Fibroblast of lung (primary cell): ENCODE data around the gene MYRIP. TPM values are rescaled to one million over a fixed set of nuclear protein-coding genes. Genes with fewer than 3 reads are reported as not detected.

ENCODE experiments used
- DNase-seq, 2 donors: peaks; one replicate each; pipeline versions ENCODE4 v3.0.0 to v3.0.0-alpha.2; 2010; ENCODE audit warnings: low read depth in 2 of 2
- H2AFZ ChIP-seq: 2 replicates; pipeline ENCODE4 v1.5.1; 2012; ENCODE audit warnings: low read length, control low read depth, inconsistent platforms
- H3K27ac ChIP-seq: 2 replicates; pipeline ENCODE4 v1.5.1; 2011; ENCODE audit warnings: low read length, control low read depth; ENCODE audit not compliant: insufficient read depth
- H3K27me3 ChIP-seq: 2 replicates; pipeline ENCODE4 v1.5.1; 2011; ENCODE audit warnings: mild to moderate bottlenecking, low read length; ENCODE audit not compliant: control insufficient read depth, insufficient read depth
- H3K36me3 ChIP-seq: 2 replicates; pipeline ENCODE4 v1.5.1; 2011; ENCODE audit warnings: low read length; ENCODE audit not compliant: control insufficient read depth, insufficient read depth
- H3K4me1 ChIP-seq: 2 replicates; pipeline ENCODE4 v1.5.1; 2011; ENCODE audit warnings: low read length; ENCODE audit not compliant: control insufficient read depth, insufficient read depth; ENCODE audit errors: extremely low read depth
- H3K4me2 ChIP-seq: 2 replicates; pipeline ENCODE4 v1.5.1; 2011; ENCODE audit warnings: low read length, control low read depth; ENCODE audit not compliant: insufficient read depth; ENCODE audit errors: extremely low read depth
- H3K4me3 ChIP-seq, 4 experiments: fragments of 200-600 bp in 1 of 4; sonication (generic) in 1 of 4; replicated peaks in 1 of 4; 2 replicates each; pipeline ENCODE4 v1.5.1; 2011 to 2016; ENCODE audit warnings: low read length in 4 of 4, low read depth in 3 of 4, mild to moderate bottlenecking in 3 of 4, control low read depth in 2 of 4, inconsistent platforms in 1 of 4, mixed read lengths in 1 of 4; ENCODE audit not compliant: insufficient read depth in 1 of 4; ENCODE audit errors: control extremely low read depth in 1 of 4
- H3K79me2 ChIP-seq: 2 replicates; pipeline ENCODE4 v1.5.1; 2012; ENCODE audit warnings: mild to moderate bottlenecking, low read length, inconsistent platforms; ENCODE audit not compliant: control insufficient read depth, insufficient read depth
- H3K9ac ChIP-seq: 2 replicates; pipeline ENCODE4 v1.5.1; 2011; ENCODE audit warnings: mild to moderate bottlenecking, low read length, control low read depth; ENCODE audit not compliant: insufficient read depth
- H3K9me3 ChIP-seq: 2 replicates; pipeline ENCODE4 v1.5.1; 2012; ENCODE audit warnings: low read depth, low read length; ENCODE audit not compliant: control insufficient read depth, insufficient read depth
- H4K20me1 ChIP-seq: 2 replicates; pipeline ENCODE4 v1.5.1; 2011; ENCODE audit warnings: low read length; ENCODE audit not compliant: control insufficient read depth, insufficient read depth; ENCODE audit errors: extremely low read depth
- EZH2 ChIP-seq: IDR thresholded peaks from 2 replicates; pipeline ENCODE4 v1.5.1; 2012; ENCODE audit warnings: low read length, control low read depth, mild to moderate bottlenecking; ENCODE audit errors: missing control alignments
- polyA plus RNA-seq, 2 donors: library from polyadenylated mRNA; depleted of rRNA in 1 of 2; stranded (reverse) in 1 of 2; unstranded in 1 of 2; fragments of >200 nt; gene quantifications; 2 replicates each; pipeline ENCODE4 v1.2.1, GENCODE V29; 2011 to 2012; ENCODE audit warnings: missing spikeins in 1 of 2
- total RNA-seq: library from RNA; depleted of rRNA; stranded (reverse); fragments of >200 nt; gene quantifications from 2 replicates; pipeline ENCODE4 v1.2.1, GENCODE V29; 2014
- TF ChIP-seq, protein P1 (sequence below), 2 donors: IDR thresholded peaks in 1 of 2; conservative IDR thresholded peaks in 1 of 2; 1 replicate in 1 of 2; 2 replicates in 1 of 2; pipeline ENCODE4 v1.5.1; 2011 to 2012; ENCODE audit warnings: low read length in 2 of 2, control low read depth in 1 of 2, inconsistent platforms in 1 of 2, low read depth in 1 of 2, mild to moderate bottlenecking in 1 of 2

Gene MYRIP
- total and polyA plus RNA-seq, 2 donors (not counting 1 experiment from before 2014, with no cell fraction given) = 0.02 TPM; not detected in 1

DNA sequence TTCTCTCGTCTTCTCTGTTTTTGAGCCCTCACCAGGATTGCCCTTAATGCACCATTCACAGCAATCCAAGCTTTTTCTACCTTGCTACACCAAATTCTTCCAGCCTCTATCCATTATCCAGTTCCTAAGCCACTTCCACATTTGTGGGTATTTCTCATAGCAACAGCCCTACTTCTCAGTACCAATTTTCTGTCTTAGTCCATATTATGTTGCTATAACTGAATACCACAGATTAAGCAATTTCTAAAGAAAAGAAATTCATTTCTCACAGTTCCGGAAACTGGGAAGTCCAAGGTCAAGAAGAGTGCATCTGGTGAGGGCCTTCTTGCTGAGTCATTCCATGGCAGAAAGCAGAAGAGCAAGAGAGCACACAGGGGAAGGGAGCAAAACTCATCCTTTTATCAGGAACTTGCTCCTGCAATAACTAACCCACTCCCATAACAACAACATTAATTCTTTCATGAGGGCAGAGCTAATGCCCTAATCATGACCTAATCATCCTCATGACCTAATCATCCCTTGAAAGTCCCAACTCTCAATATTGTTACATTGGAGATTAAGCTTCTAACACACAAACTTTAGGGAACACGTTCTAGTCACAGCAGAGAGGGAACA, 490.4 kb downstream of the MYRIP start:
- H2AFZ ChIP-seq = no peak overlapping the region
- peak overlapping the region; percentile 63 for H3K27ac ChIP-seq
- no peaks in the 10 kb centered on the region for H3K27me3 ChIP-seq
- peaks cover 6% of the 10 kb centered on the region for H3K4me1 ChIP-seq
- no peak overlapping the region for H3K9ac ChIP-seq
- peak overlapping the region; percentile 23 for H3K4me2 ChIP-seq
- H3K9me3 ChIP-seq = no peaks in the 10 kb centered on the region
- H3K79me2 ChIP-seq = no peaks in the 10 kb centered on the region
- H4K20me1 ChIP-seq = no peaks in the 10 kb centered on the region
- no peaks in the 10 kb centered on the region for H3K36me3 ChIP-seq
- DNase-seq = peak; percentile 76
- TF ChIP-seq, protein P1, sequence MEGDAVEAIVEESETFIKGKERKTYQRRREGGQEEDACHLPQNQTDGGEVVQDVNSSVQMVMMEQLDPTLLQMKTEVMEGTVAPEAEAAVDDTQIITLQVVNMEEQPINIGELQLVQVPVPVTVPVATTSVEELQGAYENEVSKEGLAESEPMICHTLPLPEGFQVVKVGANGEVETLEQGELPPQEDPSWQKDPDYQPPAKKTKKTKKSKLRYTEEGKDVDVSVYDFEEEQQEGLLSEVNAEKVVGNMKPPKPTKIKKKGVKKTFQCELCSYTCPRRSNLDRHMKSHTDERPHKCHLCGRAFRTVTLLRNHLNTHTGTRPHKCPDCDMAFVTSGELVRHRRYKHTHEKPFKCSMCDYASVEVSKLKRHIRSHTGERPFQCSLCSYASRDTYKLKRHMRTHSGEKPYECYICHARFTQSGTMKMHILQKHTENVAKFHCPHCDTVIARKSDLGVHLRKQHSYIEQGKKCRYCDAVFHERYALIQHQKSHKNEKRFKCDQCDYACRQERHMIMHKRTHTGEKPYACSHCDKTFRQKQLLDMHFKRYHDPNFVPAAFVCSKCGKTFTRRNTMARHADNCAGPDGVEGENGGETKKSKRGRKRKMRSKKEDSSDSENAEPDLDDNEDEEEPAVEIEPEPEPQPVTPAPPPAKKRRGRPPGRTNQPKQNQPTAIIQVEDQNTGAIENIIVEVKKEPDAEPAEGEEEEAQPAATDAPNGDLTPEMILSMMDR (conservative IDR thresholded peaks at IDR 0.05 in 1 of 2, IDR thresholded peaks at IDR 0.05 in 1 of 2; ENCODE audit: low read depth in 1 of 2, low read length in 2 of 2) = no peak
- TF ChIP-seq EZH2 = no peak
- no peak overlapping the region for H3K4me3 ChIP-seq

DNA sequence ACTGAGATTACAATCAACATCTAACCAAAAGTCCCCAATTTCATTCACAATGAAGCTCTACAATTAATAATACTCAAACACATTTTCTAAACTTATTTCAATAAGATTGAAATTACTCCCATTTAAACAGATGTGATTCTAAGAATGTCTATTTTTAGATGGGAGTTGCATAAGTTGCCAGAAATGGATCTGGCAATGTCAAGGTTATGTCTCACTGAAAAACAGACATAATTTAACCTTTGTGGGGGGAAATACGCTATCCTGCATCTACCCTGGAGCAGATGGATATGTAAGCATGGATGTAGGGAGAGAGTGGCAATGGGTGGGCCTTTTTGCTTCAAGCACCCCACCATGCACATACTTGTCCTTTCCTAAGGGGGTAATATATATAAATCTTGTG, 493.4 kb downstream of the MYRIP start:
- H3K36me3 ChIP-seq = no peaks in the 10 kb centered on the region
- no peak overlapping the region for H2AFZ ChIP-seq
- peaks cover 6% of the 10 kb centered on the region for H3K4me1 ChIP-seq
- no peaks in the 10 kb centered on the region for H3K79me2 ChIP-seq
- H3K27me3 ChIP-seq = no peaks in the 10 kb centered on the region
- H3K9me3 ChIP-seq = no peaks in the 10 kb centered on the region
- no peak overlapping the region for H3K27ac ChIP-seq
- H3K4me3 ChIP-seq = no peak overlapping the region
- H3K9ac ChIP-seq = no peak overlapping the region
- H4K20me1 ChIP-seq = no peaks in the 10 kb centered on the region
- TF ChIP-seq EZH2 = no peak
- TF ChIP-seq, protein P1 (conservative IDR thresholded peaks at IDR 0.05 in 1 of 2, IDR thresholded peaks at IDR 0.05 in 1 of 2; ENCODE audit: low read depth in 1 of 2, low read length in 2 of 2) = no peak
- H3K4me2 ChIP-seq = no peak overlapping the region
- DNase-seq = no peak

DNA sequence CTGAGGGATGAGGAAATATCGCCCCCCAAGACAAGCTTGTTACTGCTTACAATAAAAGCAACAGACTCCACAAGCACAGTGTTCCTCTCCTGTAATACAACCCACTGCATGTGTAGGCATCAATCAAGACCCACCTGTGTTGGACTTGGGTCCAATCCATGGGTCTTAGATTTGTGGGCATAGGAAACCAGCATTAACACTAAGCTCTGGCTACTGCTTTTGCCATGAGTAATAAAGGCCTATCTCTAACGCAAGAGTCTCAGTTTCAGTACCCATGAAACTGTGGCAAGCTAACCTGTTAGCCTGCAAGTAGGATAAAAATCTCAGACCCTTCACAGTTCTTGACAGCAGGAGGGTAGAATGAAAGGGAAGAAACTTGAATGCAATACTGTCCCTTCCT, 494.9 kb downstream of the MYRIP start:
- H3K4me2 ChIP-seq = no peak overlapping the region
- TF ChIP-seq, protein P1 (conservative IDR thresholded peaks at IDR 0.05 in 1 of 2, IDR thresholded peaks at IDR 0.05 in 1 of 2; ENCODE audit: low read depth in 1 of 2, low read length in 2 of 2) = no peak
- no peak for TF ChIP-seq EZH2
- H3K4me1 ChIP-seq = peaks cover 3% of the 10 kb centered on the region
- no peaks in the 10 kb centered on the region for H3K27me3 ChIP-seq
- H4K20me1 ChIP-seq = no peaks in the 10 kb centered on the region
- no peak for DNase-seq
- no peaks in the 10 kb centered on the region for H3K36me3 ChIP-seq
- no peak overlapping the region for H3K4me3 ChIP-seq
- no peaks in the 10 kb centered on the region for H3K79me2 ChIP-seq
- H3K9ac ChIP-seq = no peak overlapping the region
- H3K27ac ChIP-seq = no peak overlapping the region
- no peak overlapping the region for H2AFZ ChIP-seq
- no peaks in the 10 kb centered on the region for H3K9me3 ChIP-seq
